Muscle of back (tissue), 11 donors: ENCODE results near the gene PCDH1. TPM values are rescaled to one million over a fixed set of nuclear protein-coding genes. Genes with fewer than 3 reads are reported as not detected.

Source experiments
- DNase-seq, 3 donors: peaks; one replicate each; pipeline versions ENCODE4 v3.0.0 to v3.0.0-alpha.2; 2013
- polyA plus RNA-seq, 10 donors: library from polyadenylated mRNA; unstranded; fragments of 120-200 nt; gene quantifications; one replicate each; pipeline ENCODE4 v1.2.1, GENCODE V29; 2013; ENCODE audit not compliant: insufficient read length in 10 of 10

PCDH1 gene
- polyA plus RNA-seq, 10 donors, result 13.0 to 22.4 (median 15.3) TPM

DNA sequence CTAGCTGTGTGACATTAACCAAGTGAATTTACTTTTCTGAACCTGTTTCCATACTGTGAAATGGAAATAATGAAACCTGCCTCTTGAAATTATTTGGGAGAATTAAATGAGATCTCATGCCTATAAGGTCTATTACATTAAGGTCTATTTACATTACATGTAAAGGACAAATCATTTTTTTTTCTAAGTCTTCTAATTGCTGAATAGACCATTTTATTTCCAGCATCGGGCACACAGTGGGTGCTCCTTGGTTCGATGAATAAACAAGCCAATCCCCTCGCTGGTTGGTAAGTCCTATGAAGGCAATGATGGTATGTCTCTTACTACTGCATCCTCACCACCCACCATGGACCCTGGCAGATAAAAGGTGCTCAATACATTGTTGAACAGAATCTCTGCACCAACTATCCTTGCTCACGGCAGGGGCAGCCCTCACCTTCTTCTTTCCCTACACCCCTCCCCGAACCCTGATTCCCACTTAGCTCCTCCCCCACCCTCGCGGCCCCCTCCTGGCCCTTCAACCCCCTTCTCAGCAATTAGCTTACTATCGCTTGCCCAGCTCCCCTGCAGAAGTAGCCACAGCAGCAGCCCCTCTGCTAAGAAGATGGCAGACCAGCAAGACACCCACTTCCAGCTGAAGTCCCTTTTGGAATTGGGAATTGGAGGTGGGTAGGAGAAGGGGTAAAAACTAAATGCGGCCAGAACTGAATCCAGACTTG lies 3.0 kb downstream of the PCDH1 start:
- no peak for DNase-seq

GRCh38 chr5:141874262-141874964 lies 3.8 kb downstream of the PCDH1 start:
- no peak for DNase-seq

GRCh38 chr5:141873933-141874261 lies 4.3 kb downstream of the PCDH1 start:
- DNase-seq, result no peak

DNA sequence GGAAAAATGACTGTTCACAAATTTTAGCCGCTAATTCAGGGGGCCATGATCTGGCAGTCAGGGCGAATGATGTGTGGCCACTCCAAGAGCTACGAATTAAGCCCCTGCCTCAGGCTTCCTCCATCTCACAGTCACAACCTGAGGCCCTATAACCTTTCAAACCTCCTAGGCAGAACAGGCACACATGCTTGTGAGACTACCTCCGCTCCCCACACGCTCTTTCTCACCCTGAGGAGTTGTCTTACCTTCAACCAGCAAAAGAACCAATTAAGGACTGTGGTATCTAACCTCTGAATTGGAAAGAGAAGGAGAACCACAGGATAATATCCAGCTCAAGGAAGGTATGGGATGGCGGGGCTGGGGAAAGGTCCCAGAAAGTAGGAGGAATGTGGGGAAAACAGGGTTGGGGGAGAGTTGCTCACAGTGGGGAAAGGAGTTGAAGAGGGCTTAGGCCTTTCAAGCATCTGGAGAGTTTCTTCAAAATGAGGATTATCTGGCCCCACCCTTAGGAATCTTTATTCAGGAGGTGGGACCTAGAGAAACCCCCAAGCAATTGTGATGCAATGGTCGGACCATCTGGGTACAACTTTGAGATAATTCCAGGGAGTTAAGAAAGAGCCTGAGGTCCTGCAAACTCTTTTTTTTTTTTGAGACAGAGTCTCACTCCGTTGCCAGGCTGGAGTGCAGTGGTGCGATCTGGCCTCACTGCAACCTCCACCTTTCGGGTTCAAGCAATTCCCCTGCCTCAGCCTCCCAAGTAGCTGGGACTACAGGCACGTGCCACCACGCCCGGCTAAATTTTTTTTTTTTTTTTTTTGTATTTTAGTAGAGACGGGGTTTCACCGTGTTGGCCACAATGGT lies 5.5 kb downstream of the PCDH1 start:
- DNase-seq, result no peak

DNA sequence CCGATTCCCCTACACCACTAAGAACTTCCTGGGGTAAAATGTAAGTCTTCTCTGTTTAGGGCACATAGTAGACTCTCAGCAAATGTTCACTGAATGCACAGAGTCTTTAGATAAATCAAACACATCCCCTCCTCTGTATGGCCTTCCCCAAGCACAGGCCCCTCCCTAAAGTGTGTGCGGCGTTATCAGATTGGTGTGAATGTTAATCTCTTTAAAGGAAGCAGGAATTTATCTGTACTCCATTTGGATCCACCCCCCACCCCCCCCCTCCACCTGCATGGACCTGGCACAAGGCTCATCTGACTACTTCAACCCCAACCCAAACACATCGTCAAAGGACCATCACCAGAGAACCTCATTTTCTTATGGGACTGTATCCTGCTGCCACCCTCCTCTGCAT lies 6.3 kb downstream of the PCDH1 start:
- DNase-seq, result no peak

- DNase-seq, result no peak
These were observed 7.3 kb downstream of the PCDH1 start for GRCh38 chr5:141870871-141871270.

GRCh38 chr5:141870228-141870627 lies 8.0 kb downstream of the PCDH1 start:
- DNase-seq, result no peak

- DNase-seq, result no peak
These were observed 8.7 kb downstream of the PCDH1 start for GRCh38 chr5:141869514-141869913.

GRCh38 chr5:141869040-141869439 lies 9.2 kb downstream of the PCDH1 start:
- DNase-seq, result no peak

- no peak for DNase-seq
These were observed 9.7 kb downstream of the PCDH1 start for GRCh38 chr5:141868541-141868940.

- DNase-seq, result no peak
These were observed 10.6 kb downstream of the PCDH1 start for GRCh38 chr5:141867651-141868050.

DNA sequence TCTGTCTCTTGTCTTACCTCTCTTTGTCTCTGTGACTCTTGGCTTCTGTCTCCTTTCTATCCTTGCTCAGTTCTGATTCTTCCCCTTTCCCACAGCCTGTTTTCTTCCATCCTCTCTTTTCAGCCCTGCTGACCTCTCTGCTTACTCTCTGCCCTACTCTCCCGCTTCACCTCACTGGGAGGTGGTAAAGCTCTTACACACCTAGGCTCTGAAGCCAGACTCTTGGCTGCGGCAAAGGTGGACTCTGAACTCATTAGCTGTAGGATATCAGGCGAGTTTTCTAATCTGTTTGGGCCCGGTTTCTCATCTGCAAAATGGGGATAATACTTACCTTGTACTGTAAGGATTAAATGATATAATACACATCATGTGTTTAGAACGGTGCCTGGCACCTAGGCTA lies 11.1 kb downstream of the PCDH1 start:
- no peak for DNase-seq

DNA sequence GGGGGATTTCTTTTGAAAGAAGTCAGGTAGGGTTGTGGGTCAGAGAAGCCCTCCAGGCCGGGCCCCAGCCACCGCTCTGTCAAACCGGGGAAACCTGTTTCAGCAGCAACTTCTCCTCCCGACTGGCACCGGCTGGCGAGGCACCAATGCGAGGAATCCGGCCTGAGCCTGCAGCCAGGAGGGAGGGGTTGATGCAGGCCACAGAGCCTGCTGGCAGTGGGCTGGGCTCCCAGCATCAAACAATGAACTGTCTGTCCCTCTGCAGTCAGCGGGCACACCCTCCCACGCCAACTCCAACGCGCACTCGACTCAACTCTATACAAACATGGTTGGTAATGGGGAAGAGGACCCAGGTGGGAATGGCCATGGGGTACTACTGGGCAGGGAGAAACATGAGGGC lies 12.1 kb downstream of the PCDH1 start:
- no peak for DNase-seq

- DNase-seq, result no peak
These were observed 12.8 kb downstream of the PCDH1 start for GRCh38 chr5:141865406-141865805.

DNA sequence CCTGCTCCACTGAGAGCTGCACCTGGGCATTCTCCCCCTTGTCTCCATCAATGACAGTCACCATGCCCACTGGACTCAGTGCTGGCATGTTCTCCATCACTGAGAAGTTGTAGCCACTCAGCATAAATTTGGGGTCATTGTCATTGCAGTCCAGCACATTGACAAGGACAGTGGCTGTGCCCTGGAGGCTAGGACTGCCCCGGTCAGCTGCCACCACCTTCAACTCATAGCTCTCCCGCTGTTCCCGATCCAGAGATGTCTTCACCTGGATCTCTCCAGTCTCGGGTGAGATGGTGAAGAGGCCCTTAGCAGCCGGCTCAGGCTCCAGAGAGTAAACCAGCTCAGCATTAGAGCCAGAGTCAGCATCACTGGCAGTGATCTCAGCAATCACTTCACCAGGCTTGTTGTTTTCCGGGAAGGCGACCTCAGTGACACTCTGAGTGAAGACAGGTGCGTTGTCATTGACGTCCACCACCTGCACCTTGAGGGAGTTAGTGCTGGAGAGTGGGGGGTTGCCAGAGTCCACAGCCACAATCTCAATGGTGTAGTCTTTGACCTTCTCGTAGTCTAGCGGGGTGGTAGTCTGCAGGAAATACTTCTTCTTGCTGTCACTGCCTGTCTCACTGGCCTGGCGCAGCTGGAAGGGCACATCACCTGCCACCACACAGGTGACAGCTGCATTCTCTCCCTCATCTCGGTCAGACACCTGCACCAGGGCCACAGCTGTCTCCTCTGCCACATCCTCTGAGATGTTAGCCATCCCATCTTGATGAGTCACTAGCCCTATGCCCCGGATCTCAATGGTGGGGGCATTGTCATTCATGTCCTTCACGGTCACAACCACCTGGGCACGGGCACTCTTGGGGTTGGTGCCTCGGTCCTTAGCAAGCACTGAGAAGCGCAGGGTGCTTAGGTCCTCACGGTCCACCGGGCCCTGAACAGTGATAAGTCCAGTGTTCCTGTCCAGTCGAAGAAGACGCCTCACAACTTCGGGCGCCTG lies 13.5 kb downstream of the PCDH1 start:
- DNase-seq, result no peak

DNA sequence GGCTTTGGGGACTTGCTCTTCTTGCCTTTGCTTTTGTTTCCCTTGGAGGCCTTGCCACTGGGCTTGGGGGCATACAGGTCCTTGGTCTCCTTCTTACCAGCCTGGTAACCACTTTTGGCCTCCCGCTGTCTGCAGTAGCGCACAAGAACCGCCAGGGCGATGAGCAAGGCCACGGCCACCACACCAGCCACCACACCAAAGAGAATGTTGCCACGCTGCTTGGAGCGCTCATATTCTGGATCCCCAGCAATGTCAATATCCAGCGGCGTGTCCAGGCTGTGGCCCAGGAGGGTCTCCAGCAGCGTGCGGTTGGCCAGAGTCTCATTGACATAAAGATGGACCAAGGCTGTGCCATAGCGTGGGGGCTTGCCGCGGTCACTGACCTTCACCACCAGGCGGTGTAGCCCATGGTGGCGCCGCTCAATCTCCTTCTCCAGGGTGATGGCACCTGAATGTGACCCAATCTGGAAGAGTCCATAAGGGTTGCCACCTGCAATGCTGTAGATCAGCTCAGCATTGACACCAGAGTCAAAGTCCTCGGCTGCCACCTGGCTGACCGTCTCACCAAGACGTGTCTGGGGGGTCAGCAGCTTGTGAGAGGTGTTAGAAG lies 14.5 kb downstream of the PCDH1 start:
- DNase-seq, result no peak

GRCh38 chr5:141862936-141863543 lies 15.2 kb downstream of the PCDH1 start:
- DNase-seq, result no peak

- DNase-seq, result no peak
These were observed 17.0 kb downstream of the PCDH1 start for GRCh38 chr5:141861194-141861593.

- DNase-seq, result no peak
These were observed 20.0 kb downstream of the PCDH1 start for GRCh38 chr5:141858079-141858765.

GRCh38 chr5:141857226-141857625 lies 21.0 kb downstream of the PCDH1 start:
- DNase-seq, result no peak
